ENCODE data around the gene NRG2.

GRCh38 chr5:140011297-140011802 is 31.7 kb downstream of the NRG2 start:
- TF ChIP-seq EZH2 (IDR thresholded peaks at IDR 0.05; ENCODE audit: insufficient read depth, poor library complexity, severe bottlenecking) (no peak), EZH2phosphoT487 (IDR thresholded peaks at IDR 0.05; ENCODE audit: insufficient read depth, low read depth) (no peak)
